T-helper 2 cell treated with Interferon-gamma antibody and Interleukin-4, amounts not matched to agents 5 μg/mL and 100 μg/mL, for 36 hours (primary cell): ENCODE results near the gene ASCL5.

Experiments used
- DNase-seq: peaks from one replicate; pipeline ENCODE4 v3.0.0; 2021; ENCODE audit warnings: low spot score
- H3K27ac Mint-ChIP-seq: one replicate; pipeline ENCODE4 v1.8.0; 2021; ENCODE audit warnings: mild to moderate bottlenecking, mixed read lengths
- H3K27me3 Mint-ChIP-seq: one replicate; pipeline ENCODE4 v1.8.0; 2021; ENCODE audit warnings: low read depth, mixed read lengths
- H3K36me3 Mint-ChIP-seq: one replicate; pipeline ENCODE4 v1.8.0; 2021; ENCODE audit warnings: low read depth, mixed read lengths
- H3K4me1 Mint-ChIP-seq: one replicate; pipeline ENCODE4 v1.8.0; 2021; ENCODE audit warnings: low read depth, mixed read lengths
- H3K4me3 Mint-ChIP-seq: one replicate; pipeline ENCODE4 v1.8.0; 2022; ENCODE audit warnings: mild to moderate bottlenecking, moderate library complexity, mixed read lengths
- H3K9me3 Mint-ChIP-seq: one replicate; pipeline ENCODE4 v1.8.0; 2021; ENCODE audit warnings: mixed read lengths

ASCL5 gene

GRCh38 chr1:201114245-201115131 lies 12.5 kb downstream of the ASCL5 start:
- Mint-ChIP-seq H3K36me3 (no peaks in the 10 kb centered on the region), H3K4me3 (peak overlapping the region; percentile 82), H3K9me3 (no peaks in the 10 kb centered on the region), H3K27ac (no peak overlapping the region), H3K4me1 (peaks cover 2% of the 10 kb centered on the region), H3K27me3 (peaks cover 39% of the 10 kb centered on the region)
- peak; percentile 63 for DNase-seq

- Mint-ChIP-seq H3K27ac (no peak overlapping the region), H3K4me1 (peaks cover 2% of the 10 kb centered on the region), H3K36me3 (no peaks in the 10 kb centered on the region), H3K27me3 (peaks cover 39% of the 10 kb centered on the region), H3K9me3 (no peaks in the 10 kb centered on the region), H3K4me3 (peak overlapping the region; percentile 82)
- DNase-seq = no peak
Measured at GRCh38 chr1:201113451-201114244, 13.3 kb downstream of the ASCL5 start.

GRCh38 chr1:201112926-201113325 lies 14.1 kb downstream of the ASCL5 start:
- Mint-ChIP-seq H3K4me3 (no peak overlapping the region), H3K27me3 (peaks cover 39% of the 10 kb centered on the region), H3K9me3 (no peaks in the 10 kb centered on the region), H3K36me3 (no peaks in the 10 kb centered on the region), H3K27ac (no peak overlapping the region), H3K4me1 (peaks cover 2% of the 10 kb centered on the region)
- DNase-seq = no peak

GRCh38 chr1:201112173-201112731 lies 14.7 kb downstream of the ASCL5 start, which contains the start of gene CACNA1S:
Gene CACNA1S, minus strand, starts transcription at chr1:201112426. Its CDS starts 87 bp downstream, at chr1:201112339.
- H3K27ac Mint-ChIP-seq = no peak within 1 kb of the TSS
- DNase-seq = no peak
- peaks cover 2% of the 10 kb centered on the region for H3K4me1 Mint-ChIP-seq
- no peaks in the 10 kb centered on the region for H3K9me3 Mint-ChIP-seq
- H3K4me3 Mint-ChIP-seq = peak within 1 kb of the TSS; percentile 32
- H3K27me3 Mint-ChIP-seq = peaks cover 35% of the 10 kb centered on the region
- H3K36me3 Mint-ChIP-seq = no peaks in the 10 kb centered on the region

- Mint-ChIP-seq H3K4me3 (no peak overlapping the region), H3K36me3 (no peaks in the 10 kb centered on the region), H3K4me1 (peaks cover 2% of the 10 kb centered on the region), H3K9me3 (no peaks in the 10 kb centered on the region), H3K27ac (no peak overlapping the region), H3K27me3 (peaks cover 31% of the 10 kb centered on the region)
- no peak for DNase-seq
Measured at GRCh38 chr1:201111672-201112071, 15.3 kb downstream of the ASCL5 start.

GRCh38 chr1:201111156-201111555 lies 15.8 kb downstream of the ASCL5 start:
- peaks cover 29% of the 10 kb centered on the region for H3K27me3 Mint-ChIP-seq
- no peaks in the 10 kb centered on the region for H3K36me3 Mint-ChIP-seq
- DNase-seq = no peak
- H3K9me3 Mint-ChIP-seq = no peaks in the 10 kb centered on the region
- H3K4me3 Mint-ChIP-seq = no peak overlapping the region
- H3K27ac Mint-ChIP-seq = no peak overlapping the region
- peaks cover 2% of the 10 kb centered on the region for H3K4me1 Mint-ChIP-seq

GRCh38 chr1:201110616-201111015 lies 16.4 kb downstream of the ASCL5 start:
- H3K27me3 Mint-ChIP-seq = peaks cover 24% of the 10 kb centered on the region
- H3K9me3 Mint-ChIP-seq = no peaks in the 10 kb centered on the region
- H3K27ac Mint-ChIP-seq = no peak overlapping the region
- H3K4me3 Mint-ChIP-seq = no peak overlapping the region
- no peaks in the 10 kb centered on the region for H3K36me3 Mint-ChIP-seq
- no peak for DNase-seq
- H3K4me1 Mint-ChIP-seq = peaks cover 2% of the 10 kb centered on the region

GRCh38 chr1:201110138-201110537 lies 16.8 kb downstream of the ASCL5 start:
- Mint-ChIP-seq H3K4me1 (peaks cover 2% of the 10 kb centered on the region), H3K4me3 (no peak overlapping the region), H3K36me3 (no peaks in the 10 kb centered on the region), H3K27me3 (peaks cover 22% of the 10 kb centered on the region), H3K9me3 (no peaks in the 10 kb centered on the region), H3K27ac (no peak overlapping the region)
- no peak for DNase-seq

- Mint-ChIP-seq H3K36me3 (no peaks in the 10 kb centered on the region), H3K27ac (no peak overlapping the region), H3K27me3 (peaks cover 19% of the 10 kb centered on the region), H3K4me1 (peaks cover 2% of the 10 kb centered on the region), H3K4me3 (no peak overlapping the region), H3K9me3 (no peaks in the 10 kb centered on the region)
- DNase-seq = no peak
Measured at GRCh38 chr1:201109651-201110050, 17.3 kb downstream of the ASCL5 start.

- no peaks in the 10 kb centered on the region for H3K9me3 Mint-ChIP-seq
- DNase-seq = no peak
- H3K36me3 Mint-ChIP-seq = no peaks in the 10 kb centered on the region
- H3K4me1 Mint-ChIP-seq = no peaks in the 10 kb centered on the region
- H3K4me3 Mint-ChIP-seq = no peak overlapping the region
- no peak overlapping the region for H3K27ac Mint-ChIP-seq
- H3K27me3 Mint-ChIP-seq = peaks cover 14% of the 10 kb centered on the region
Measured at GRCh38 chr1:201108614-201109013, 18.4 kb downstream of the ASCL5 start.

GRCh38 chr1:201105688-201106087 lies 21.3 kb downstream of the ASCL5 start:
- no peak overlapping the region for H3K27ac Mint-ChIP-seq
- H3K36me3 Mint-ChIP-seq = no peaks in the 10 kb centered on the region
- H3K9me3 Mint-ChIP-seq = no peaks in the 10 kb centered on the region

GRCh38 chr1:201104141-201104540 lies 22.8 kb downstream of the ASCL5 start:
- H3K27ac Mint-ChIP-seq = no peak overlapping the region
- peaks cover 3% of the 10 kb centered on the region for H3K27me3 Mint-ChIP-seq
- no peaks in the 10 kb centered on the region for H3K36me3 Mint-ChIP-seq
- H3K4me1 Mint-ChIP-seq = no peaks in the 10 kb centered on the region
- no peaks in the 10 kb centered on the region for H3K9me3 Mint-ChIP-seq
- no peak overlapping the region for H3K4me3 Mint-ChIP-seq
- DNase-seq = no peak

More at GRCh38 chr1:201105688-201106087, 21.3 kb downstream of the ASCL5 start:
- Mint-ChIP-seq H3K4me1 (no peaks in the 10 kb centered on the region), H3K27me3 (peaks cover 3% of the 10 kb centered on the region), H3K4me3 (no peak overlapping the region)
- no peak for DNase-seq

- Mint-ChIP-seq H3K4me1 (no peaks in the 10 kb centered on the region), H3K9me3 (no peaks in the 10 kb centered on the region), H3K27me3 (peaks cover 3% of the 10 kb centered on the region), H3K4me3 (no peak overlapping the region), H3K36me3 (no peaks in the 10 kb centered on the region), H3K27ac (no peak overlapping the region)
- no peak for DNase-seq
Measured at GRCh38 chr1:201103666-201104065, 23.3 kb downstream of the ASCL5 start.
